Measurements from ENCODE around the gene BZW1.
"Not testable (repeated sequence)": the region's sequence is repeated elsewhere in the genome, so short reads cannot be mapped to it uniquely, and the experiment has no call there.

The BZW1 gene

DNA sequence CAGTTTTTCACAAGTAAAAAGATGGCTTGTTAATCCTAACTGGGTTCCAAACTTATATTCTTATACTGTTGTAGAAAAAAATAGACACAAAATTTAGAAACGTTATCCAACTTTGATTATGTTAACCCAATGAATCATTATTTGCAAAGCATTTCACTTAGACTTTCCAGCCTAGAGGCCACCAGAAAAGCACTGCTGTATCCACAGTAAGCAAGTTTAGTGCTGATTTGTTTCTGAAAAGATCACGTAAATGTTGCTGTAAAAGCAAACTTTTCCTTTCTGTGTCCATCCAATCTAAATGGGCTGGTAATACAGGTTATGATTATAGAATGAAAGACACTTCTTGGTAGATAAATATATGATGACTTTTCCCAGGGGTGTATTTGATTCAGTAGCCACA, 17.6 kb upstream of the BZW1 start:
- Histone ChIP-seq H3K27me3 (ENCODE audit: insufficient read depth, low read depth, severe bottlenecking) (no peaks in the 10 kb centered on the region), H3K9me3 (ENCODE audit: severe bottlenecking) (no peaks in the 10 kb centered on the region), H3K27ac (no peak overlapping the region), H3K4me3 (ENCODE audit: low read depth, low read length) (no peak overlapping the region), H3K36me3 (no peaks in the 10 kb centered on the region)
- TF ChIP-seq, protein P1, sequence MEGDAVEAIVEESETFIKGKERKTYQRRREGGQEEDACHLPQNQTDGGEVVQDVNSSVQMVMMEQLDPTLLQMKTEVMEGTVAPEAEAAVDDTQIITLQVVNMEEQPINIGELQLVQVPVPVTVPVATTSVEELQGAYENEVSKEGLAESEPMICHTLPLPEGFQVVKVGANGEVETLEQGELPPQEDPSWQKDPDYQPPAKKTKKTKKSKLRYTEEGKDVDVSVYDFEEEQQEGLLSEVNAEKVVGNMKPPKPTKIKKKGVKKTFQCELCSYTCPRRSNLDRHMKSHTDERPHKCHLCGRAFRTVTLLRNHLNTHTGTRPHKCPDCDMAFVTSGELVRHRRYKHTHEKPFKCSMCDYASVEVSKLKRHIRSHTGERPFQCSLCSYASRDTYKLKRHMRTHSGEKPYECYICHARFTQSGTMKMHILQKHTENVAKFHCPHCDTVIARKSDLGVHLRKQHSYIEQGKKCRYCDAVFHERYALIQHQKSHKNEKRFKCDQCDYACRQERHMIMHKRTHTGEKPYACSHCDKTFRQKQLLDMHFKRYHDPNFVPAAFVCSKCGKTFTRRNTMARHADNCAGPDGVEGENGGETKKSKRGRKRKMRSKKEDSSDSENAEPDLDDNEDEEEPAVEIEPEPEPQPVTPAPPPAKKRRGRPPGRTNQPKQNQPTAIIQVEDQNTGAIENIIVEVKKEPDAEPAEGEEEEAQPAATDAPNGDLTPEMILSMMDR (IDR thresholded peaks at IDR 0.05; ENCODE audit: low read depth, low read length): no peak
- DNase-seq: no peak

DNA sequence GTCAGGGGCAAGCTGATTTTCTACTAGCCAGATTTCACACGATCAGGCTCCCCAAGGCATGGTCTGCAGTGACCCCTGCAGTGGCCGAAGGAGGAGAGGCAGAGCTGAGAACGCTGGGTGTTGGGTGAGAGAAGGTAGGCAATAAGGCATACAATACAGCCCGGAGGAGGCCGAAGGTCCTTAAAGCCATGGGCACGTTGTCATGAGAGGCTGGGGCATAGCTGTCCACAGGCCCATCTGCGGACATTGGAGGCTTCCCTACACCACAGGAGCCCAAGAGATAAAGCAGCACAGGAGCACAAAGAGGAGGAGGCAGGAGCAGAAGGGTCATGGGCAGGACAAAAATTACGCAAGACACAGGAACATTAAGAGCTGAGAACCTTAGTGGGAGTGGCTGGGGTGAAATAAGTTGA, 16.7 kb upstream of the BZW1 start:
- H3K9me3 ChIP-seq (ENCODE audit: severe bottlenecking): no peaks in the 10 kb centered on the region
- DNase-seq: no peak
- no peaks in the 10 kb centered on the region for H3K36me3 ChIP-seq
- no peak overlapping the region for H3K27ac ChIP-seq
- H3K4me3 ChIP-seq (ENCODE audit: low read depth, low read length): no peak overlapping the region
- TF ChIP-seq, protein P1 (IDR thresholded peaks at IDR 0.05; ENCODE audit: low read depth, low read length): peak; percentile 27; the same call in 1 of the 2 replicates
- H3K27me3 ChIP-seq (ENCODE audit: insufficient read depth, low read depth, severe bottlenecking): no peaks in the 10 kb centered on the region

DNA sequence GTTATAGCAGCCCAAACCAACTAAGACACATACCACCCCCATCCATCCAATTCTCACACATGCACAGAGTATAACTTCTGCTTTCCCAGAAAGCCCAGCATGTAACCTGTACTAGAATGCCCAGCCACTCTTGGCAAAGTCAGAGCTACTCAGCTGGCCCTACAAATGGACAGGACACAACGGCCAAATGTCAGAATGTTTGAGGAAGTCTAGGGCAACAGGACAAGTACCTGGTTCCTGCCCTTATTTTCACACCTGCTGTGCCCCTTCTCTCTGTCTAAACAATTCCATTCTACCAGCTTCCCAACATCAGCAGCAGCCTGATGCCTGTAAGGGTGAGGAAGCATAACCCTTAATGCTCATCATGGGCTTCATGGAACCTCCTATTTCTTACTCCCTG, 15.1 kb upstream of the BZW1 start:
- Histone ChIP-seq H3K27ac (no peak overlapping the region), H3K9me3 (ENCODE audit: severe bottlenecking) (peaks cover under 1% of the 10 kb centered on the region), H3K36me3 (no peaks in the 10 kb centered on the region), H3K4me3 (ENCODE audit: low read depth, low read length) (no peak overlapping the region), H3K27me3 (ENCODE audit: insufficient read depth, low read depth, severe bottlenecking) (no peaks in the 10 kb centered on the region)
- DNase-seq: no peak
- TF ChIP-seq, protein P1 (IDR thresholded peaks at IDR 0.05; ENCODE audit: low read depth, low read length): no peak

DNA sequence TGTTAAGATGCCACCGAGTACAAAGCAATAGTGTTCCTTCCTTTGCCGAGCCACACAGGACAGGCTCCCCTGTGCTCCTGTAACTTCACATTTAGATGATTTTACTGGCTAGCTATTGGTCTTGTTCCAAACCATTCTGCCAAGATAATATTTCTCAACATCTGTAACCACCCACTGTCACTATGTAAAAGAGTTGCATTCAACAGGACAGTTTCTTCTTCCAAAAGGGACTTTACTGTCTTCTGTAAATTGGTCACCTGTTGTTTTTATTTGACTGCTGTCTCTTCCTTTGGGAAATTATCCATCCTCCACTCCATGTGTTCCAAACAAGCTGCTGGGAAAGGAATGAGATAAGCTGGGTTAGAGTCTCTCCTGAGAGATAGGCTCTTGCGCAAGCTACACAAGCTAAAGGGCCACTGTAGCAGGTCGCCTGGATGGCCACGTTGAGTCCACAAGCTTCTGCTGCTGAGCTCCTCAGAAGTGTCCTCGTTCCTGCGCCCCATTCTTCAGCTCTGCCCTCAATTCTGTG, 14.4 kb upstream of the BZW1 start:
- TF ChIP-seq, protein P1 (IDR thresholded peaks at IDR 0.05; ENCODE audit: low read depth, low read length): no peak

DNA sequence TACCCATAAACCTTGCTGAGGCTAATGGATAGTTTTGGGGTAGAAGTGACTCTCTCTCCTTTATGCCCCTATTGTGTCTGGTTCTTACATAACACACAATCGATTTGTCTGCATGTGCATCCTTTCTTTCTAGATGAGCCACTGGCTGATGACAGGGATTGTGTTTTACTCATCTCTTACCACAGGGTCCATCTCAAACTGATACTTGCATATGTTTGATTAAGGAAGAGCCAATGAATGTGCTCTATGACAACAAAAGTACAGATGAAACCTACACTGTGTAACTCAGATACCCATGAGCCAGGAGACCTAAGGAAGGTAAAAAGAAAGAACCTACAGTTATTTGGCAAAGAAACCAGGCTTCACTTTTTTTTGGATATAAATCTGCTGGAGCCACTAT, 13.2 kb upstream of the BZW1 start:
- Histone ChIP-seq H3K4me3 (ENCODE audit: low read depth, low read length) (no peak overlapping the region), H3K27me3 (ENCODE audit: insufficient read depth, low read depth, severe bottlenecking) (no peaks in the 10 kb centered on the region), H3K27ac (no peak overlapping the region), H3K36me3 (no peaks in the 10 kb centered on the region), H3K9me3 (ENCODE audit: severe bottlenecking) (peaks cover 2% of the 10 kb centered on the region)
- TF ChIP-seq, protein P1 (IDR thresholded peaks at IDR 0.05; ENCODE audit: low read depth, low read length): no peak
- no peak for DNase-seq

More for the DNA sequence above, 14.4 kb upstream of the BZW1 start:
- H3K27ac ChIP-seq: no peak overlapping the region
- H3K9me3 ChIP-seq (ENCODE audit: severe bottlenecking): peaks cover 2% of the 10 kb centered on the region
- H3K4me3 ChIP-seq (ENCODE audit: low read depth, low read length): no peak overlapping the region
- H3K36me3 ChIP-seq: no peaks in the 10 kb centered on the region
- DNase-seq: no peak
- no peaks in the 10 kb centered on the region for H3K27me3 ChIP-seq (ENCODE audit: insufficient read depth, low read depth, severe bottlenecking)

DNA sequence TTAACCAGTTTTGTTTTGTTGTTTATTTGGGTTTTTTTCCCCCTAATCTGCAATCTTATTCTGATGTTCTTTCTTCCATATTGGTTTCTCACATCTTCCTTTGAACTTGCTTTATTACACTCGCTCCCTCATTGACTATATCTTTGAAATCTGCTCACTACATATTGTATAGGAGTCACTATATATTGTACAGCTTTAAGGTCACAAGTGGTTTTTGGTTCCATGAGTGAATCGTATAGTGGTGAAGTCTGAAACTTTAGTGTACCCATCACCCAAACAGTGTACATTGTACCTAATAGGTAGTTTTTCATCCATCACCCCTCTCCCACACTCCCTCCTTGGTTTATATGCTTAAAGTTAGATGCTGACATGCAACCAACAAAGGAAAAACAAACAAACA, 11.3 kb upstream of the BZW1 start:
- Histone ChIP-seq H3K27ac (no peak overlapping the region), H3K36me3 (no peaks in the 10 kb centered on the region), H3K4me3 (ENCODE audit: low read depth, low read length) (no peak overlapping the region), H3K9me3 (ENCODE audit: severe bottlenecking) (peaks cover 2% of the 10 kb centered on the region), H3K27me3 (ENCODE audit: insufficient read depth, low read depth, severe bottlenecking) (no peaks in the 10 kb centered on the region)
- TF ChIP-seq, protein P1 (IDR thresholded peaks at IDR 0.05; ENCODE audit: low read depth, low read length): no peak
- no peak for DNase-seq

DNA sequence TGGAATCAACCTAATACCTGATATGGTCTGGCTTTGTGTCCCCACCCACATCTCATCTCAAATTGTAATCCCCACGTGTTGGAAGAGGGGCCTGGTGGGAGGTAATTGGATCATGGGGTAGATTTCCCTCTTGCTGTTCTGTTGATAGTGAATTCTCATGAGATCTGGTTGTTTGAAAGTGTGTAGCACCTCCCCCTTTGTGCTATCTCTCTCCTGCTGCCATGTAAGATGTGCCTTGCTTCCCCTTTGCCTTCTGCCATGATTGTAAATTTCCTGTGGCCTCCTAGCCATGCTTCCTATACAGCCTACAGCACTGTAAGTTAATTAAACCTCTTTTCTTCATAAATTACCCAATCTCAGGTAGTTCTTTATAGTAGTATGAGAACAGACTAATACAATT, 10.3 kb upstream of the BZW1 start:
- H3K27ac ChIP-seq; H3K9me3 ChIP-seq (ENCODE audit: severe bottlenecking); H3K4me3 ChIP-seq (ENCODE audit: low read depth, low read length); DNase-seq; H3K27me3 ChIP-seq (ENCODE audit: insufficient read depth, low read depth, severe bottlenecking); H3K36me3 ChIP-seq: not testable (repeated sequence)

All from WERI-Rb-1 (cell line).